ENCODE data around the gene APBB3. TPM values are rescaled to one million over a fixed set of nuclear protein-coding genes. Genes with fewer than 3 reads are reported as not detected.
A peak's percentile ranks its signal among the peaks of the same experiment; 100 is the strongest.

The APBB3 gene
- total RNA-seq, 4 donors from 2014 or later: 43.7 to 70.8 (median 48.4) TPM

GRCh38 chr5:140570058-140570457 lies 5.7 kb upstream of the APBB3 start:
- WGBS, 2 donors: 77 to 82% methylated on average over 4 of the region's 4 CpGs
- Histone ChIP-seq H3K27me3 (no peaks in the 10 kb centered on the region), H3K4me1 (peaks cover 0 to 49% (median 11%) of the 10 kb centered on the region in 4 donors), H3K36me3 (peaks cover 0 to 46% (median 2%) of the 10 kb centered on the region in 3 donors), H3K27ac (peak overlapping the region in 2 of 4 donors; percentile 18 to 59), H3K4me3 (no peak overlapping the region), H3K9me3 (no peaks in the 10 kb centered on the region)
- no peak for TF ChIP-seq CTCF (IDR thresholded peaks at IDR 0.05)
- no peak for TF ChIP-seq POLR2A (IDR thresholded peaks at IDR 0.05)
- no peak for DNase-seq (ENCODE audit: low spot score in 2 of 2)

GRCh38 chr5:140569197-140569596 lies 4.8 kb upstream of the APBB3 start:
- no peak for TF ChIP-seq POLR2A (IDR thresholded peaks at IDR 0.05)
- TF ChIP-seq EP300 (IDR thresholded peaks at IDR 0.05): no peak
- TF ChIP-seq CTCF (IDR thresholded peaks at IDR 0.05): no peak
- 69 to 74% methylated on average over 4 of the region's 4 CpGs for WGBS, 2 donors
- peaks cover 0 to 46% (median 2%) of the 10 kb centered on the region in 3 donors for H3K36me3 ChIP-seq
- DNase-seq (ENCODE audit: low spot score in 2 of 2): no peak
- no peaks in the 10 kb centered on the region for H3K9me3 ChIP-seq
- H3K4me3 ChIP-seq: no peak overlapping the region
- H3K27me3 ChIP-seq: no peaks in the 10 kb centered on the region
- peak overlapping the region in 3 of 4 donors; percentile 18 to 59 (median 51) for H3K27ac ChIP-seq
- peaks cover 0 to 42% (median 11%) of the 10 kb centered on the region in 4 donors for H3K4me1 ChIP-seq

- peak overlapping the region in 3 of 4 donors; percentile 18 to 51 (median 37) for H3K27ac ChIP-seq
- H3K27me3 ChIP-seq: no peaks in the 10 kb centered on the region
- H3K4me1 ChIP-seq: peaks cover 0 to 40% (median 13%) of the 10 kb centered on the region in 4 donors
- H3K9me3 ChIP-seq: no peaks in the 10 kb centered on the region
- TF ChIP-seq CTCF (IDR thresholded peaks at IDR 0.05) (no peak), EP300 (IDR thresholded peaks at IDR 0.05) (no peak), POLR2A (IDR thresholded peaks at IDR 0.05) (no peak)
- no peak overlapping the region for H3K4me3 ChIP-seq
- no peak for DNase-seq (ENCODE audit: low spot score in 2 of 2)
- 92 to 100% methylated on average over 2 of the region's 2 CpGs for WGBS, 2 donors
- peaks cover 0 to 46% (median 2%) of the 10 kb centered on the region in 3 donors for H3K36me3 ChIP-seq
These were observed 4.2 kb upstream of the APBB3 start for GRCh38 chr5:140568443-140569063.

- H3K27ac ChIP-seq: no peak overlapping the region
These were observed 3.5 kb upstream of the APBB3 start for GRCh38 chr5:140567871-140568270.

GRCh38 chr5:140567136-140567818 lies 2.9 kb upstream of the APBB3 start:
- Histone ChIP-seq H3K9me3 (no peaks in the 10 kb centered on the region), H3K27ac (no peak overlapping the region), H3K4me3 (no peak overlapping the region), H3K27me3 (no peaks in the 10 kb centered on the region), H3K36me3 (peaks cover 0 to 48% (median 2%) of the 10 kb centered on the region in 3 donors), H3K4me1 (peaks cover 0 to 53% (median 23%) of the 10 kb centered on the region in 4 donors)
- DNase-seq (ENCODE audit: low spot score in 2 of 2): no peak
- WGBS, 2 donors: 82 to 86% methylated on average over 21 of the region's 22 CpGs
- TF ChIP-seq CTCF (IDR thresholded peaks at IDR 0.05) (no peak), EP300 (IDR thresholded peaks at IDR 0.05) (no peak), POLR2A (IDR thresholded peaks at IDR 0.05) (no peak)

More at GRCh38 chr5:140567871-140568270, 3.5 kb upstream of the APBB3 start:
- Histone ChIP-seq H3K4me1 (peaks cover 0 to 47% (median 20%) of the 10 kb centered on the region in 4 donors), H3K27me3 (no peaks in the 10 kb centered on the region), H3K9me3 (no peaks in the 10 kb centered on the region), H3K36me3 (peaks cover 0 to 46% (median 2%) of the 10 kb centered on the region in 3 donors), H3K4me3 (no peak overlapping the region)
- WGBS, 2 donors: 94 to 100% methylated on average over 8 to 13 of the region's 13 CpGs
- TF ChIP-seq EP300 (IDR thresholded peaks at IDR 0.05): no peak
- no peak for DNase-seq (ENCODE audit: low spot score in 2 of 2)

Measured in tibial nerve (tissue), 4 donors.